NCI-H2081 treated with DMSO at 0.1 percent for 48 hours (cell line): ENCODE measurements around the gene UCMA.
"Not testable (repeated sequence)": the region's sequence is repeated elsewhere in the genome, so short reads cannot be mapped to it uniquely, and the experiment has no call there.

Experiments used
- DNase-seq: peaks from one replicate; lab custom pipeline; 2025; lab: John Stamatoyannopoulos, UW

UCMA gene

DNA sequence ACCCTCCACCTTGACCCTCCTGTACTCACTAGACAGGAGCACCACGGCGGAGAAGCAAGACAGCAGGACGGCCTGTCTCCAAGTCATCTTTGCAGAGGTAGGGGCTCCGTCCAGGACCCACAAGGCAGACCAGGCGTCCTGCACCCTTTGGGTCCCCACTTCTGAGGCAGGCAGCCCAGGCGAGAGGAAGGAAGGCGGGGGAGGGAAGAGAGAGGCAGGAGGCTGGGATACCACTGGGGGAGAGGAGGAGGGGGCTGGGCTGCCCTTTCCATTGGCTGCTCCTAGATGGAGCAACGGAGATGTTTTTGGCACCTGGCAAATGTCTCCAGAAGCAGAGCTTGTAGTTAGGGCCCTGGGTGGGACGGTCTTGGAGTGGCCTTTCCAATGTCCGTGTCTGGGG is at the start of gene UCMA:
Gene UCMA, minus strand, starts transcription at position 203 of the 400 bp plus-strand sequence. Its CDS starts 116 bp downstream, at position 87.
- DNase-seq, result no peak

GRCh38 chr10:13282348-13282747 is 48.2 kb upstream of the UCMA start:
- not testable (repeated sequence) for DNase-seq

- no peak for DNase-seq
Observed at GRCh38 chr10:13276749-13277365, 42.7 kb upstream of the UCMA start.

DNA sequence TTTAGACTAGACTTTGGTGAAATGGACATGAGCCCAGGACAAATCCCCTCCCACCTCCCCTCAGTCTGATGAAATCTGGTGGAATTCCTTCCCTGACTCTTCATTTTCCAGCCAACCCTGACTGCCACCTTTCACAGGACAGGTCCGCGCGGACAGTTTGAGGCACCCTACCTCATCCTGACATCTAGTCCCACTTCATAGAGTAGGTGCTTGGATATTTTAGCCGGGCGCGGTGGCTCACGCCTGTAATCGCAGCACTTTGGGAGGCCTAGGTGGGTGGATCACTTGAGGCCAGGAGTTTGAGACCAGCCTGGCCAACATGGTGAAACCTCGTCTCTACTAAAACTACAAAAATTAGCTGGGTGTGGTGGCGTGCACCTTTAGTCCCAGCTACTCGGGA is 42.0 kb upstream of the UCMA start:
- not testable (repeated sequence) for DNase-seq

DNA sequence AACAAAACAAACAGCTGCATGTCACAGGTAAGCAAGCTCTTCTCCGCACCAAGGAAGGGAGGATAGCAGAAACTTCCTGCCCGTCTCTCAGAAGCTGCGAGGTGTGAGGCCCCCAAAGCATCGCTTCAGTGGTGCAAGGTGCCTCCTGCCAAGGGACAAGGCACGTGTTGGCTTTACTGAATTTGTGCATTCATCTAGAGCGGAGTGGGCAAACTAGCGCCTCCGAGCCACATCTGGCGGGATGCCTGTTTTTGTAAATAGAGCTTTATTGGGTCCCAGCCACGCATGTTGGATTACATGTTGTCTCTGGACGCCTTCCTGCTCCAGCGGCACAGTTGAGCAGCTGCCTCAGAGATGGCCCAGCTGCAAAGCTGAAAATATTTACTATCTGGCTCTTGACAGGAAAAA is 38.0 kb upstream of the UCMA start:
- DNase-seq, result no peak

DNA sequence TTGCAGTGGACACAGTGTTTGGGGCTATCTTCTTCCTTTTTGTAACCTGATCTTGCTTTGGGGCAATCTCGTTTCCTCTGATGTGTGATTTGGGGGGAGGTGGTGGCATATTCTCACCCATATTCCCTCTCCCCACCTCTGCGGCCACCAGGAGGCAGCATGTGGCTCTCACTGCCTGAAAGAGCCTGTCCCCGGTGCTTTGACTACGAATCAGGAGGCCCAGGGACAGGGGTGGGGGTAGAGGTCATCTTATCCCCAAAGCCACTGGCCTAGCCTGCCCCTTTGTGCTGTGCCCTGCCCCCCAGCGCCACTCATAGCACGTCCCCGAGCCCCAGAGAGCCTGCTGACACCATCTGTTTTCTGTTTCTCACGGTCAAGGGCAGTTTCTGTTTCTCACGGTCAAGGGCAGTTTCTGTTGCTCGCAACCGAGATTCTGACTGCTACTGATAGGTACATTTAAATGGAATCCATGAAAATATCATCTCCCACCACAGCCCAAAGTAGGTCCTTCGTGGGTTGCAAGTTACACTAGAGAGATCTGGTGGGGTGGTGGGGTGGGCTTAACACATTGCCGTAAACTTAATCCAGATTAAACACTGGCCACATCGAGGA is 37.5 kb upstream of the UCMA start:
- DNase-seq, result no peak

DNA sequence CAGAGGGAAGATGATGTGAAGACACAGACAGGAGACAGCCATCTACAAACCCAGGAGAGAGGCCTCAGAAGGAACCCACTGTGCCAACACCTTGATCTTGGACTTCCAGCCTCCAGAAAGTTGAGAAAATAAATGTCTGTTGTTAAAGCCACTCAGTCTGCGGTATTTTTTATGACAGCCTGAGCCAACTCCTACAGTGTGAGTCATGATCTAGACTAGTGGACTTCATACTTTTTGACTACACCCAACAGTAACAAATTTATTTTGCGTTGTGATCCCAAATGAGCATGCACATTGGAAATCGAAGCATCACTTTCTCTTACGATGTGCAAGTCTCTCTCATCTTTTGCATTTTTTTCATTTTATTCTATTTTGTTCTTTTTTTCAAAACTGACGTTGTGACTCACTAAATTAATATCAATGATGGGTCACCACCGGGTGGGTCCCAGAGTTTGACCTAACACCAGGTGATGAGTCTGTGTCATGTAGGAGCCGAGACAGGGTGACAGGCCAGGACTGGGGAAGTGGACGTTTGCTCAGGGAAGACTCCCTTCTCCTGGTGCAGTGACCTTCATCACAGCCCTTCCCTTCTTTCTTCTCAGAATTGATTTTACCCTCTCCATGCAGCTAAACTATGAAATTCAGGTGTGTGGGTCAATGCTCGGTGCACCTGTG is 36.8 kb upstream of the UCMA start:
- DNase-seq, result no peak

GRCh38 chr10:13268841-13269240 is 34.7 kb upstream of the UCMA start:
- DNase-seq, result no peak

DNA sequence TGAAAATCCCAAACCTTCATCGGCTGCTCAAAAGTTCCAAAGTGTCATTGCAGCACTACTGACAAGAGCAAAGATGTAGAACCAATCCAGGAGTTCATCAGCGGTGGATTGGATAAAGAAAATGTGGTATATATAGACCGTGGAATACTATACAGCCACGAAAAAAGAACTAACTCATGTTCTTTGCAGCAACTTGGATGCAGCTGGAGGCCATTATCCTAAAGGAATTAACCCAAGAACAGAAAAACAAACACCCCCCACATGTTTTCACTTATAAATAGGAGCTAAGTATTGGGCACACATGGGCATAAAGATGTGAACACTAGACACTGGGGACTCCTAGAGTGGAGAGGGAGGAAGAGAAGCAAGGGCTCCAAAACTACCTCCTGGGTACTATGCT is 34.1 kb upstream of the UCMA start:
- no peak for DNase-seq

DNA sequence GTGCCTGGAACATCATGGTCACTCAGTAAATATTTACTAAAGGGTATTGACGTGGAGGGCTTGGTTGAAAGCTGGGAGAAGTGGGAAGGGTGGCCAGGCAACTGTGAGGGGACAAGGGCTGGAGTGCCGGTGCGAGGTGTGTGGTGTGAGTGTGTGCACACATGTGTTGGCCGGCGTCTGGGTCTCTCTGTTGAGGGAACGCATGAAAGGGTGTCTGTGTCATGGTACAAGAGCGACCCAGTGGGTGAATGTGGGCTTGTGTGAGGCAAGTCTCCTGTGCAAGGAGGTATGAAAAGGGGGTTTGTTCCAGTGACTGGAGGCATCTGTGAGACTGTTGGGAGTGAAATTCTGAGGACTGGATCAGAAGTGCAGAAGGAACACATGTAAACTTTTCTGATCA is 29.4 kb upstream of the UCMA start:
- no peak for DNase-seq

DNA sequence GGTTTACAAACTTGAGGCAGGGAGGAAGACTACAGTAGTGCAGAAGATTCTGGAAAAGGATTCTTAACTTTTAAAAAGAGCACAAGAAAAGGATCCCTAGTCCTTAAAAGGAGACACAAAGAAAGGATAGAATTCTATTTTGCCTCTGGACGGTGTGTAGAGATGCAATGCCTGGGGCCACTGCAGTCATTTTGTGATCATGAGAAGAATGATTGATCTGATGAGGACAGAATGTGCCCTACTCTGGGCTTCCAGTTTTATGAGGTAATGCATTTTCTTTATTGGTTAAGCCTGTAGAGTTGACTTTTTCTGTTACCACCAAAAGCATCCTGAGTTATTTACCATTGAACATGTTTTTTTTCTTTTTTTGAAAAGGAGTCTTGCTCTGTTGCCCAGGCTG is 28.3 kb upstream of the UCMA start:
- no peak for DNase-seq

GRCh38 chr10:13257621-13258140 is 23.5 kb upstream of the UCMA start:
- no peak for DNase-seq

- DNase-seq, result no peak
Observed at GRCh38 chr10:13256627-13257026, 22.5 kb upstream of the UCMA start.

DNA sequence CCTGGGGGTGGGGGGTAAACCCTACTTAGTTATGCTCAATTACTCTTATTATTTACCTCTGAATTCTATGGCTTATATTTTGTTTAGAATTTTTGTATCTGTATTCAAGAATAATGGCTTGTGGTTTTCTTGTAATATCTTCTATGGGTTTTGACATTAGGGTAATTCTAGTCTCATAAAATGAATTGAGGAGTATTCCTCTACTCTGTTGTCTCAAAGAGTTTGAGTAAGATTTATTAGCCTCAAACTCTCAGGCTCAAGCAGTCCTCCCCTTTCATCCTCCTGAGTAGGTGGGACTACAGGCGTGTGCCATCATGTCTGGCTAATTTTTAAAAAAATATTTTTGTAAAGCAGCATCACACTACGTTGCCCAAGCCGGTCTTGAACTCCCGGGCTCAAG is 19.6 kb upstream of the UCMA start:
- no peak for DNase-seq

DNA sequence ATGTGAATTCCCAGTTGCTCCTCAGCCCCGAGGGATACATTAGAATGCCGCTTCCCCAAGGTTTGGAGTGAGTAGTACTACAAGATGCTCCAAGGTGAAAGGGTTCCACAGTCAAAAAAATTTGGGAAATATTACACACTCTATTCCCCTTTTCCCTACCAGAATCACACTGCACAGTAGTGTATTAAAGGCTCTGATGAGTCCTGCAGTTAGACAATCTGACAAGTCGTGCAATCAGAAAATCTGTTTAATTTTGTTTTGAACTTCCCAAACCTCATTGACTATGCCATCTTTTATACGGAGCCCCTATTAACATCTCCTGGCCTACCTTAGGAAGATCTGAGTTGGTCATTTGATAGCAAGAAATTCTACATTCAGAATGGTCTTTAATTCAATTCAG is 13.6 kb upstream of the UCMA start:
- no peak for DNase-seq

DNA sequence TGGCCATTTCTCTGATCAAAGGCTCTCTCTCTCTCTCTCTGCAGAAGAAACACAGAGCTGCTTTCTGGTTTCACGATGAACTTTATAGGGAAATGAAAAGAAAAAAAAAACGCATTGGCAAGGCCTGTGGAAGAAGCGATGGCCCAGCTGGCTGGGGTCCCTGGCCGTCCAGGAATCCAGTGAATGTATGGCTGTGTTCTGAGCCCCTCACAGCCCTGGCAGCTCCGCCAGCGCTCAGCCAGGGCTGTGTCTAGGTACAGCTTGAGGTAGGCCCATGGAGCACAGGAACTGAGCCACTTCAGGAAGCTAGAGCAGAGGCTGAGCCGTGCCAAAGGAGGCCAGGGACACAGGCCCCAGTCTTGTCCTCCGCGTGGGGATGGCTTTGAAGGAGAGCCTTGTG is 13.1 kb upstream of the UCMA start:
- no peak for DNase-seq

GRCh38 chr10:13242260-13242659 is 8.1 kb upstream of the UCMA start:
- DNase-seq, result not testable (repeated sequence)

GRCh38 chr10:13241613-13242012 is 7.4 kb upstream of the UCMA start:
- DNase-seq, result no peak

GRCh38 chr10:13239923-13240322 is 5.7 kb upstream of the UCMA start:
- no peak for DNase-seq

- no peak for DNase-seq
Observed at GRCh38 chr10:13238271-13239077, 4.3 kb upstream of the UCMA start.

DNA sequence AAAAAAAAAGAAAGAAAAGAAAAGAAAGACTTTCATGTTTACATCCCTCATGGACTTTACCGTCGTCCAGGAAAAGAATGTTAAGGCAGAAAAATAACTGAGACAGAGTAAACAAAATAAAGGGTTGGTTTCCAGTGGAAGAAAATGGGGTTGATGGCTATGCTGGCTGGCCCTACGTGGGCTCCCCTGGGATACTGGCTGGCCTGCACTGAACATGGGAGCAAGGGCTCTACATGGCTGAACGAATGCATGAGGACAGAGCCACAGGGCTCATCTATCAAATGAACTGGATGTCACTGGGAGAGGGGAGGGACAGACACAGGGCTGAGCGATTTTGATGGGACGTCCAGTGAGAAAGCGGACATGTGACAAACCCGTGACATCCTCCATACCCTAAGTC is 2.5 kb upstream of the UCMA start:
- no peak for DNase-seq

- DNase-seq, result not testable (repeated sequence)
Observed at GRCh38 chr10:13234736-13235135, 562 bp upstream of the UCMA start.
